AG09319 (cell line): ENCODE data around the gene AGPAT4.

Source experiments
- DNase-seq: peaks from one replicate; pipeline ENCODE4 v3.0.0-alpha.2; 2010; ENCODE audit warnings: low read depth; ENCODE audit errors: extremely low read depth
- CTCF ChIP-seq: IDR thresholded peaks from 2 replicates; pipeline ENCODE4 v1.5.1; 2011; ENCODE audit warnings: low read depth, mild to moderate bottlenecking, inconsistent platforms, low read length, moderate library complexity

The AGPAT4 gene

GRCh38 chr6:161251345-161251744 is 22.5 kb downstream of the AGPAT4 start:
- DNase-seq: no peak
- no peak for TF ChIP-seq CTCF

GRCh38 chr6:161249327-161249726 is 24.5 kb downstream of the AGPAT4 start:
- no peak for TF ChIP-seq CTCF
- no peak for DNase-seq

GRCh38 chr6:161246725-161247124 is 27.1 kb downstream of the AGPAT4 start:
- no peak for TF ChIP-seq CTCF
- DNase-seq: no peak

- no peak for TF ChIP-seq CTCF
- no peak for DNase-seq
Measured at GRCh38 chr6:161245363-161245762, 28.5 kb downstream of the AGPAT4 start.

- TF ChIP-seq CTCF: no peak
- no peak for DNase-seq
Measured at GRCh38 chr6:161244725-161245124, 29.1 kb downstream of the AGPAT4 start.

GRCh38 chr6:161242779-161243693 is 30.8 kb downstream of the AGPAT4 start:
- no peak for TF ChIP-seq CTCF
- DNase-seq: peak; percentile 68

GRCh38 chr6:161242113-161242512 is 31.7 kb downstream of the AGPAT4 start:
- TF ChIP-seq CTCF: no peak
- DNase-seq: no peak
